GM13976 (cell line): ENCODE measurements around the gene STX18.
"Not testable (repeated sequence)": the region's sequence is repeated elsewhere in the genome, so short reads cannot be mapped to it uniquely, and the experiment has no call there.

Source experiments
- DNase-seq: peaks from one replicate; pipeline ENCODE4 v3.0.0; 2012; ENCODE audit warnings: low spot score
- CTCF ChIP-seq: IDR thresholded peaks from 2 replicates; pipeline ENCODE4 v1.5.1; 2012; ENCODE audit warnings: borderline replicate concordance, mild to moderate bottlenecking; ENCODE audit not compliant: insufficient read depth; ENCODE audit errors: extremely low read depth, missing control alignments, control extremely low read depth
- in situ Hi-C: fragments of 300-500 bp; cut with MboI; formaldehyde crosslinking; loops from one replicate; pipeline ENCODE4 v1.12.0; 2022; ENCODE audit warnings: low sequenced_read_pairs, mixed read lengths, inconsistent platforms; ENCODE audit not compliant: unreplicated experiment

The STX18 gene

GRCh38 chr4:4479366-4479765 lies 62.5 kb downstream of the STX18 start:
- DNase-seq = no peak
- TF ChIP-seq CTCF = no peak
- in situ Hi-C loops = loop anchor here (25.0 kb wide), 1 partner anchor 508 kb away; no protein-coding TSS in a partner anchor

- in situ Hi-C loops = loop anchor here (25.0 kb wide), 1 partner anchor 510 kb away; no protein-coding TSS in a partner anchor
- DNase-seq = no peak
- no peak for TF ChIP-seq CTCF
Observed at GRCh38 chr4:4477796-4478195, 64.1 kb downstream of the STX18 start.

GRCh38 chr4:4477391-4477790 lies 64.5 kb downstream of the STX18 start:
- in situ Hi-C loops = loop anchor here (25.0 kb wide), 1 partner anchor 510 kb away; no protein-coding TSS in a partner anchor
- DNase-seq = no peak
- TF ChIP-seq CTCF = no peak

- in situ Hi-C loops = no loop called here
- no peak for DNase-seq
- TF ChIP-seq CTCF = no peak
Observed at GRCh38 chr4:4474476-4474875, 67.4 kb downstream of the STX18 start.

GRCh38 chr4:4472344-4472958 lies 69.4 kb downstream of the STX18 start:
- TF ChIP-seq CTCF = no peak
- in situ Hi-C loops = no loop called here
- no peak for DNase-seq

GRCh38 chr4:4471195-4471594 lies 70.7 kb downstream of the STX18 start:
- no peak for DNase-seq
- in situ Hi-C loops = no loop called here
- no peak for TF ChIP-seq CTCF

- in situ Hi-C loops = no loop called here
- DNase-seq = no peak
- TF ChIP-seq CTCF = no peak
Observed at GRCh38 chr4:4470208-4470607, 71.6 kb downstream of the STX18 start.

GRCh38 chr4:4465238-4465637 lies 76.6 kb downstream of the STX18 start:
- DNase-seq, in situ Hi-C loops: not testable (repeated sequence)
